Adipocyte (in vitro differentiated cells): ENCODE measurements around the gene ATP8B1.

Experiments
- DNase-seq: peaks from one replicate; pipeline ENCODE4 v3.0.0-alpha.2; 2015; ENCODE audit warnings: low read depth
- H3K27me3 ChIP-seq: replicated peaks from 2 replicates; pipeline ENCODE4 v1.7.0; 2013; ENCODE audit warnings: mild to moderate bottlenecking, low read length, moderate library complexity; ENCODE audit not compliant: control insufficient read depth, insufficient read depth
- H3K36me3 ChIP-seq: 2 replicates; pipeline ENCODE4 v1.7.0; 2013; ENCODE audit warnings: low read length, mild to moderate bottlenecking, moderate library complexity; ENCODE audit not compliant: control insufficient read depth, insufficient read depth, severe bottlenecking
- H3K4me1 ChIP-seq: 2 replicates; pipeline ENCODE4 v1.7.0; 2013; ENCODE audit warnings: mild to moderate bottlenecking, low read length, moderate library complexity; ENCODE audit not compliant: control insufficient read depth, insufficient read depth
- H3K4me3 ChIP-seq: 2 replicates; pipeline ENCODE4 v1.7.0; 2013; ENCODE audit warnings: mild to moderate bottlenecking, low read length, moderate library complexity
- H3K9ac ChIP-seq: 2 replicates; pipeline ENCODE4 v1.7.0; 2013; ENCODE audit warnings: mild to moderate bottlenecking, low read length, moderate library complexity
- H3K9me3 ChIP-seq: 2 replicates; pipeline ENCODE4 v1.7.0; 2013; ENCODE audit warnings: mild to moderate bottlenecking, low read length, moderate library complexity; ENCODE audit not compliant: control insufficient read depth

Gene ATP8B1

DNA sequence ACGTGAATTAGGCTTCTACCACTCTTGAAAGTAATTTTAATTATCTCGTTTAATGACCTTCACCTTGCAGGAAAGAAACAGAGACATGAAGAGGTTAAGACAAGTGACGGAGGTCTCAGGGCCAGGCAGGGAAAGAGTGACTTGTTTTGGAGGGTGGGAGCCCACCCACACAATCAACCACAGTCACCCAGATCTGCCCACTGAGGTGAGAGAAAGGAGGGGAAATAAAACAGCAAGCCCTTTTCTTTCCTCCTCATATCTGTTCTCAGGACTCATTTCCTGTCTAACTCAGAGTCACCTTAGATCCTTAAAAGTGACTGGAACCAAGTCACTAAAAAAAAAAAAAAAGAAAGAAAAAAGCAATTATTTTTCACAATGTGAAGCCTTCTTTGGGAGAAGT is 26.8 kb downstream of the ATP8B1 start:
- no peak for DNase-seq
- no peaks in the 10 kb centered on the region for H3K9me3 ChIP-seq
- H3K36me3 ChIP-seq: no peaks in the 10 kb centered on the region
- H3K4me1 ChIP-seq: peaks cover 36% of the 10 kb centered on the region
- H3K4me3 ChIP-seq: no peak overlapping the region
- H3K27me3 ChIP-seq: no peaks in the 10 kb centered on the region
- H3K9ac ChIP-seq: no peak overlapping the region

- Histone ChIP-seq H3K4me1 (peaks cover 36% of the 10 kb centered on the region), H3K27me3 (no peaks in the 10 kb centered on the region), H3K36me3 (no peaks in the 10 kb centered on the region), H3K9ac (no peak overlapping the region), H3K4me3 (no peak overlapping the region), H3K9me3 (no peaks in the 10 kb centered on the region)
- no peak for DNase-seq
Observed at GRCh38 chr18:57775937-57776336, 27.2 kb downstream of the ATP8B1 start.

DNA sequence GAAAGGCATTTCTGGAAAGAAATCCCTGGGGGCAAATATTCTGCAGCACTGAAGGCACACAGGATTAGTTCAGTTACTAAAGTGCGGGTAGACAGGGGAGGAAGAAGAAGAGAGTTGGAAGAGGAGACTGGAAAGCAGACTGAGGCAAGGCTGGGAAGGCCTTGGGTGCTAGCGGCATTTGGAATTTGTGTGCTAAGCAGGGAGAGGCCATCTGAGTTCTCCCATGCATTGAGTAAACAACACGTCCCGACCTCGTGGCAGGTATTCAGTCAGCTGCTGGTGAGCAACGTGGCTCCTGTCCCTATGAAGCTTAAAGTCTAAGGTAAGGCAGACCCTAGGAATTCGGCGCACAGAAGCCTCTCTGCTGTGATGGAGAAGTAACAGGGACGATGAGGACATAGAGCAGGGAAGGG is 30.7 kb downstream of the ATP8B1 start:
- Histone ChIP-seq H3K27me3 (no peaks in the 10 kb centered on the region), H3K4me1 (peaks cover 44% of the 10 kb centered on the region), H3K36me3 (no peaks in the 10 kb centered on the region), H3K9ac (no peak overlapping the region), H3K9me3 (no peaks in the 10 kb centered on the region), H3K4me3 (no peak overlapping the region)
- DNase-seq: no peak

GRCh38 chr18:57771626-57772025 is 31.5 kb downstream of the ATP8B1 start:
- Histone ChIP-seq H3K9me3 (no peaks in the 10 kb centered on the region), H3K4me3 (no peak overlapping the region)

DNA sequence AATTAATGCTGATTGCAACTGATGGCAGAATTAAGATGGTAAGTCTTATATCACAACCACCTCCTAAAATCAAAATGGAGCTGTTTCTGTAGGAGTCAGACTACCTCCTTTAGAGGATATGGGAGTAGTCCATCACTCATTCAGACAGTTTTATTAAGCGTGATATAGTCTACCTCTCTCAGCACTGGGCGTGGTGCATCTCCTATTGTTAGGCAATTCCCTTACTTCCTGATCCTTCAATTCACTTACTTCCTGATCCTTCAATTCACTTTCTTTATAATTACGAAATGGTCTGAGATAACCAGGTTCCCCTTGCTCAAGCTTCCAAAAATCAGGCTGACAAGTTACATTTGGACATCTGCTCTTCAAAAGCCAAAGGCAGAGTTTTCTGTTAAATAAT is 31.9 kb downstream of the ATP8B1 start:
- no peak for DNase-seq
- no peaks in the 10 kb centered on the region for H3K9me3 ChIP-seq
- no peak overlapping the region for H3K4me3 ChIP-seq
- no peaks in the 10 kb centered on the region for H3K36me3 ChIP-seq
- H3K4me1 ChIP-seq: peaks cover 40% of the 10 kb centered on the region
- no peaks in the 10 kb centered on the region for H3K27me3 ChIP-seq
- no peak overlapping the region for H3K9ac ChIP-seq

More at GRCh38 chr18:57771626-57772025, 31.5 kb downstream of the ATP8B1 start:
- no peak overlapping the region for H3K9ac ChIP-seq
- peaks cover 42% of the 10 kb centered on the region for H3K4me1 ChIP-seq
- no peaks in the 10 kb centered on the region for H3K36me3 ChIP-seq
- no peaks in the 10 kb centered on the region for H3K27me3 ChIP-seq
- no peak for DNase-seq

GRCh38 chr18:57768537-57769326 is 34.4 kb downstream of the ATP8B1 start:
- no peaks in the 10 kb centered on the region for H3K27me3 ChIP-seq
- peak; percentile 77 for DNase-seq
- peak overlapping the region; percentile 42 for H3K4me3 ChIP-seq
- no peak overlapping the region for H3K9ac ChIP-seq
- H3K36me3 ChIP-seq: no peaks in the 10 kb centered on the region
- no peaks in the 10 kb centered on the region for H3K9me3 ChIP-seq
- H3K4me1 ChIP-seq: peaks cover 31% of the 10 kb centered on the region

DNA sequence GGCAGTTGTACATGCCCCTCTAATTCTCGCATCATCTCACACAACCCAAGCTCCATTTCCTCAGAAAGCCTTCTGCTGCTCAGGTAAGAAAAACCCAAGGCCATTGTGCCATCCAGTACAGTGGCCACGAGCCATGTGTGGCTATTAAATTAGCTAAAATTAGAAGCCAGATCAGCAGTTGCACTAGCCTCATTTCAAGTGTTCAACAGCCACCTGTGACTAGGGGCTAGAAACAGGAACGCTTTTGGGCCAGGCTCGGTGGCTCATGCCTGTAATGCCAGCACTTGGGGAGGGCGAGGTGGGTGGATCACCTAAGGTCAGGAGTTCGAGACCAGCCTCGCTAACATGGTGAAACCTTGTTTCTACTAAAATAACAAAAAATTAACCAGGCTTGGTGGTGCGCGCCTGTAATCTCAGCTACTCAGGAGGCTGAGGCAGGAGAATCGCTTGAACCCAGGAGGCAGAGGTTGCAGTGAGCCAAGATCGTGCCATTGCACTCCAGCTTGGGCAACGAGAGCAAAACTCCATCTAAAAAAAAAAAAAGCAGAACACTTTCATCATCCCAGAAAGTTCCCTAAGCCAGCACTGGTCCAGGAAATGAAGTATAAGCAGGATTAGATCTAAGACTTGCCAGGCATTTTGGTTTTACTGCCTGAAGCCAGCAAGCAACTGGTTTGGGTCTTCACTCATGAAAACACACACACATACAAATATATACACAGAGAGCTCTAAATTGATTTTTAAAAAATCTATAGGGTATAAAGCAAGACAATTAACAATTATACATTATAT is 35.7 kb downstream of the ATP8B1 start:
- peaks cover 31% of the 10 kb centered on the region for H3K4me1 ChIP-seq
- no peaks in the 10 kb centered on the region for H3K9me3 ChIP-seq
- no peak for DNase-seq
- no peak overlapping the region for H3K4me3 ChIP-seq
- no peak overlapping the region for H3K9ac ChIP-seq
- H3K36me3 ChIP-seq: no peaks in the 10 kb centered on the region
- no peaks in the 10 kb centered on the region for H3K27me3 ChIP-seq

DNA sequence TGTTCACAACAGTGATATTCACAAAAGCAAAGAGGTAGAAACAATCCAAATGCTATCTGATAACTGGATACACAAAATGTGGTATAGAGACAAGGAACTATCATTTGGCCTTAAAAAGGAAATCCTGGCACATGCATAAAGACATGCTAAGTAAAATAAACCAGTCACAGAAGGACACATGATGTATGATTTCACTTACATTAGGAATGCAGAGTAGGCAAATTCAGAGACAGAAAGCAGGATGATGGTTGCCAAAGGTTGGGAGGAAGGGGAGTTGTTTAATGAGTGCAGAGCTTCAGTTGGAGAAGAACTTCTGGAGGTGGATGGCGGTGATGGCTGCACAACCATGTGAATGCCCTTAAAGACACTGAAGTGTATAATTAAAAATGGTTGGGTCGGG is 38.1 kb downstream of the ATP8B1 start:
- no peaks in the 10 kb centered on the region for H3K36me3 ChIP-seq
- H3K4me1 ChIP-seq: peaks cover 24% of the 10 kb centered on the region
- H3K9ac ChIP-seq: no peak overlapping the region
- H3K4me3 ChIP-seq: no peak overlapping the region
- DNase-seq: no peak
- no peaks in the 10 kb centered on the region for H3K27me3 ChIP-seq
- no peaks in the 10 kb centered on the region for H3K9me3 ChIP-seq

DNA sequence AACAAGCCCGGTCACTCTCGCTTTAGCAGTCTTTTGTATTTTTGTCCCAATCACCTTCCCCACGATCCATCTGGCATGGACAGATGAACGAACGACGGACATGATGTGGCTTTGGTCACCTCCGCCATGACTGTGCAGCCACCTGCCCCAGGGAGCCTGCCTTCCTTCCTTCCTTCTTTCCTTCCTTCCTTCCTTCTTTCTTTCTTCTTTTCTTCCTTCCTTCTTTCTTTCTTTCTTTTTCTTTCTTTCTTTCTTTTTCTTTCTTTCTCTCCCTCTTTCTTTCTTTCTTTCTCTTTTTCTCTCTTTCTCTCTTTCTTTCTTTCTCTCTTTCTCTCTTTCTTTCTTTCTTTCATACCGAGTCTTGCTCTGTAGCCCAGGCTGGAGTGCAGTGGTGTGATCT is 39.0 kb downstream of the ATP8B1 start:
- H3K9me3 ChIP-seq: no peaks in the 10 kb centered on the region
- no peak overlapping the region for H3K4me3 ChIP-seq
- H3K9ac ChIP-seq: no peak overlapping the region
- peaks cover 22% of the 10 kb centered on the region for H3K4me1 ChIP-seq
- DNase-seq: no peak
- no peaks in the 10 kb centered on the region for H3K36me3 ChIP-seq
- H3K27me3 ChIP-seq: no peaks in the 10 kb centered on the region

DNA sequence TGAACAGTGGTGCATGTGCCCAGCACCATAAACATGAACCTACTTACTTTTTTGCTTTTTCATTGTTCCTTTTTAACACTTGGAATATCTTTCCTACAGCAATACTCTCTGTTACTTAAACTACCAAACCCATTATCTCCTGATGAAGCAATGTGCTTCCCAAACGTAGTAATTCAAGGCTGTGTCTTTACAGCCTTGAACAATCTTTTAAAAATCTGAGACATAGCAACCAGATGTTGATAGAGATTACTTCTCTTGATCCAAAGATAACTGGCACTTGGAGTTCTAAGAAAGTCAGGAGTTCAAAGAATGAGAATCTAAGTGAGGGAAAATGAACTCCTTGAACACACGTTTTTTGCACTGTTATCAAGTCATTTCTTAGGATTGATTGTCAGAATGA is 40.4 kb downstream of the ATP8B1 start:
- Histone ChIP-seq H3K27me3 (no peaks in the 10 kb centered on the region), H3K4me1 (peaks cover 8% of the 10 kb centered on the region)

GRCh38 chr18:57759650-57760049 is 43.5 kb downstream of the ATP8B1 start:
- no peak overlapping the region for H3K9ac ChIP-seq
- H3K9me3 ChIP-seq: no peaks in the 10 kb centered on the region
- DNase-seq: no peak
- H3K4me3 ChIP-seq: no peak overlapping the region
- no peaks in the 10 kb centered on the region for H3K4me1 ChIP-seq
- H3K27me3 ChIP-seq: no peaks in the 10 kb centered on the region
- H3K36me3 ChIP-seq: no peaks in the 10 kb centered on the region

More for the DNA sequence above, 40.4 kb downstream of the ATP8B1 start:
- H3K9ac ChIP-seq: no peak overlapping the region
- H3K9me3 ChIP-seq: no peaks in the 10 kb centered on the region
- H3K36me3 ChIP-seq: no peaks in the 10 kb centered on the region
- H3K4me3 ChIP-seq: no peak overlapping the region
- DNase-seq: no peak
